ENCODE measurements around the gene FOXP1.

FOXP1 gene

GRCh38 chr3:71238355-71238757 lies 345.2 kb downstream of the FOXP1 start:
- DNase-seq (ENCODE audit: low read depth): no peak

DNA sequence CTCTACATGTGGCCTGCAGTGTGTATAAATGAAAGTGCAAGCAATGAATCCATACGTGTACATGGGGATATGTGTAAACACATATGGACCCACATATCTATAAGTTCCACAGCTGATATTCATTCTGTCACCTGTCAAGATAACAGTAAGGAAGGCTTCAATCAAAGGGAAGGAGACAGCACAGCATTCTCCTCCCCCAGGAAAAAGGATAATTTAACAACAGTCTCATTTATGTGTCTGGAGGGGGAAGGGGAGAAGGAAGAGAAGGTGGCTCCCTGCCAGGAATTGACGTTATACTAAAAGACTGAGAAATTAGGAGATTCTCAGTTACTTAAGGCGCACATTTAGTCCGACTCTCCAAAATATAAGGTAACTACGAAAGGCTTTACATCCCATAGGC lies 345.9 kb downstream of the FOXP1 start:
- no peak for DNase-seq (ENCODE audit: low read depth)

DNA sequence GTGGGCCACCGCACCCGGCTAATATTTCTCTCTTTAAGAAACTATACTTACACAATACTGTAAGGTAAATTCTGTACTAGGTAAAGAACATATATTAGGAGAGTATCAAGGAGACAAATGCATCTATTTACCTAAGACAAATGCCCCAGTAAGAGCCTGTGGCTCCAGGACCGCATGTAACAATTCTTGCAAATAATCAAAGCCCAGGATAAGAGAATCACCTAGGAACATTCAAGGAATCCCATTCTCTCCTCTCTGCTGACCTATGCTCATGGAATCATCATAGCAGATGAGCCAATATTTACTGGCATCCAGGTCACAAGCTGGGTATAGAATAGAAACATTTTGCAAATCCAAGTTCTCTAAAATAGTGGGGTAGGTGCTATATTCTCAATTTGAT lies 347.7 kb downstream of the FOXP1 start:
- no peak for DNase-seq (ENCODE audit: low read depth)

GRCh38 chr3:71232895-71233294 lies 350.6 kb downstream of the FOXP1 start:
- no peak for DNase-seq (ENCODE audit: low read depth)

GRCh38 chr3:71232175-71232679 lies 351.3 kb downstream of the FOXP1 start:
- no peak for DNase-seq (ENCODE audit: low read depth)

DNA sequence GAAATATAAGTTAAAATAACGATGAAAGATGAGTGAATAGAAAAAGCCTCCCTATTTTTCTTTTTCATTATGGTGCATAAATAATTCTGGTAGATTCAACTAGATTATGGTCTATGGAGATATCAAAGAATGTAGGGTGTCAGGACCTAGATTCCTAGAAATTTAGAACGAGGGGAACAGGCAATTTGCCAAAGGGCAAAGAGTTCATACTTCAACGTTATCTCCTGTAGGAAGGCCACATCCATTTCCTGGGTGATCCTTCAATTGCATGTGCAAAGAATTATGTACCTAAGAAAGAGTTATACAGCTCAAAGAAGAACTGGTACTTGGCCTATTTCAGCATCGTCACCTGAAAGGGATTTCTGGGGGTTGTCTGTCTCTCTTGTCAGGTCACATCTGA lies 351.8 kb downstream of the FOXP1 start:
- no peak for DNase-seq (ENCODE audit: low read depth)

GRCh38 chr3:71229905-71230657 lies 353.4 kb downstream of the FOXP1 start:
- DNase-seq (ENCODE audit: low read depth): no peak

GRCh38 chr3:71228156-71228866 lies 355.2 kb downstream of the FOXP1 start:
- no peak for DNase-seq (ENCODE audit: low read depth)

GRCh38 chr3:71227270-71227661 lies 356.3 kb downstream of the FOXP1 start:
- no peak for DNase-seq (ENCODE audit: low read depth)

- peak; percentile 48 for DNase-seq (ENCODE audit: low read depth)
Observed at GRCh38 chr3:71226565-71227269, 356.8 kb downstream of the FOXP1 start.

DNA sequence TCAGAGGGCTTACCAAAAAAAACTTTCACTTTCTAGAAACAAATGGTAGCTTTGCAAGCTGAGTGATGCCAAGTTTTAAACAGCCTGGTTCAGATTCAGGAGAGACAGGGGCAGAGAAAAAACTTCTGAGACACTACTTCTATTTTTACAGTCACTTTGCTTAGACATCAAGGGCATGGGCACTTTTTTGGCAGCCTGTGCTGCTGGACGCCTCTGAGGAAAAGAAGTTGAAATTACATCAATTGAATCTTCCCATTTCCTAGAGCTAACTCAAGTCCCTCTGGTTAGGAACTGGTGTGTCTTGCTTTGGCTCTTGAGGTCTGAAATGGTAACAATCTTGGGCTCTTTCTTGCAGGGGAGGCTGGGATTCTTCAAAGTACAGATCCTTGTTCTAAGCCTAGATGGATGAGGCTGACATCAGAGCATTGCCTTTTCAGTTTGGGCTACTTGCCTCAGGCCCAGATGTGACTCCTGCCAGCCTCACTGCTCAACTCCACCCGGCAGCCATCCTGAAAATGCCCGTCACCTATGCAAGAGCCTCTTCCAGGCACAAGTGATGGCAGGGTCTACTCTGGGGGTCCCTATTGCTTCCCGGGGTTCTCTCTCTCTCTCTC lies 357.5 kb downstream of the FOXP1 start:
- no peak for DNase-seq (ENCODE audit: low read depth)

DNA sequence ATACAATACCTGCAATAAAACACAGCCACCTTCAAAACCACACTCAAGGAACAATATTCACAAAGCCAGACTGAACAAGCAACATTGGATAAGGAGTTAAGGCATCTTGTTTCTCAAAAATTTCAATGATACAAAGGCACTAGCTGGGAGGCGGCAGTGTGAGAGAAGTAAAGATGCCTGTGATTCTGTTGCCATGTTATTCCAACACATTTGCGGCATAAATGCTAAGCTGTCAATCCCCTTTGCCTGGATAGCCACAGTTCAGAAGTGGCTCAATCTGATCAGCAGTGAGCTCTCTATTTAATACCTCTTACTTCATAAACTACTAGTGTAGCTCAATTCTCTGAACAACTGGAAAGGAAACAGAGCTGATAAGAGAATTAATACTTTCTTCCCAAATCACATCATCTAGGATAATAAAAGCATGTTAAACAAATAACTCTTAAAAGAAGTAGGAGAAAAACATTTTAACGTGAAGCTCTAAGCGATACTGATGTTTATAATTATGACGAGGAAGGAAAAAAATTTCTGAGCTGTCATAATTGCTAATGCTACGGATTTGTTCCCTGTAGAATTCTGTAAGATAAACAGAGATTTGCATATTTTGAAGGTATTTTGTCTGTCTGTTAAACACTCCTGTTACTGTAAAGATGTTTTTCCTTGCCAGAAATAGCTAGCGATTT lies 358.4 kb downstream of the FOXP1 start:
- no peak for DNase-seq (ENCODE audit: low read depth)

- DNase-seq (ENCODE audit: low read depth): no peak
Observed at GRCh38 chr3:71219744-71220638, 363.5 kb downstream of the FOXP1 start.

DNA sequence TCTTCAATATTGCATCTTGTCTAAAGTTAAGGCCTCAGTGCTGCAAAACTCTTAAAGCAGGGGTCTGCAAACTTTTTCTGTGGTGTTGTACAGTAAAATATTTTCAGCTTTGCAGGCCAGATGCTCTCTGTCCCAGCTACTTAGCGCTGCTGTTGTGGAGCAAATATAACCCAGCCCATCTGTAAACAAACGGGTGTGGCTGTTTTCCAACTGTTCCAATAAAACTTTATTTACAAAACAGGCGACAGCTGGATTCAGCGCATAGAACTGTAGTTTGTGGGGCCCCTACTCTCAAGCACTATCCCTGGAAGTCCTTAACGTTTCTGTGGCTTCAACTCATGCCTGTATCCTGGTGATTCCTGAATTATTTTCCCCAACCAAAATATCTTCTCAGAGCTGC lies 365.0 kb downstream of the FOXP1 start:
- DNase-seq (ENCODE audit: low read depth): no peak

- no peak for DNase-seq (ENCODE audit: low read depth)
Observed at GRCh38 chr3:71217640-71218222, 365.8 kb downstream of the FOXP1 start.

GRCh38 chr3:71215351-71215750 lies 368.2 kb downstream of the FOXP1 start:
- DNase-seq (ENCODE audit: low read depth): no peak

GRCh38 chr3:71214797-71215196 lies 368.7 kb downstream of the FOXP1 start:
- no peak for DNase-seq (ENCODE audit: low read depth)

GRCh38 chr3:71214016-71214415 lies 369.5 kb downstream of the FOXP1 start:
- DNase-seq (ENCODE audit: low read depth): no peak

DNA sequence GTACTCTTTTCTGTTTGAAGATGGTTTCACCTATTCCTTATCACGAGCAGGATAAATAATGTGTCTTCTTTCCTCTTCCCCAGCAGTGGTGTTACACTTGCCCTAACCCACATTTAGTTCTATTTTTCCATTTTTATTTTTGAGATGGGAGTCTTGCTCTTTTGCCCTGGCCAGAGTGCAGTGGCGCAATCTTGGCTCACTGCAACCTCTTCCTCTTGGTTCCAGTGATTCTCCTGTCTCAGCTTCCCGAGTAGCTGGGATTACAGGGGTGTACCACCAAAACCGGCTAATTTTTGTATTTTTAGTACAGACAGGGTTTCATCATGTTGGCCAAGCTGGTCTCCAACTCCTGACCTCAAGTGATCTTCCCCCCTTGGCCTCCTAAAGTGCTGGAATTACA lies 372.4 kb downstream of the FOXP1 start:
- DNase-seq (ENCODE audit: low read depth): no peak

DNA sequence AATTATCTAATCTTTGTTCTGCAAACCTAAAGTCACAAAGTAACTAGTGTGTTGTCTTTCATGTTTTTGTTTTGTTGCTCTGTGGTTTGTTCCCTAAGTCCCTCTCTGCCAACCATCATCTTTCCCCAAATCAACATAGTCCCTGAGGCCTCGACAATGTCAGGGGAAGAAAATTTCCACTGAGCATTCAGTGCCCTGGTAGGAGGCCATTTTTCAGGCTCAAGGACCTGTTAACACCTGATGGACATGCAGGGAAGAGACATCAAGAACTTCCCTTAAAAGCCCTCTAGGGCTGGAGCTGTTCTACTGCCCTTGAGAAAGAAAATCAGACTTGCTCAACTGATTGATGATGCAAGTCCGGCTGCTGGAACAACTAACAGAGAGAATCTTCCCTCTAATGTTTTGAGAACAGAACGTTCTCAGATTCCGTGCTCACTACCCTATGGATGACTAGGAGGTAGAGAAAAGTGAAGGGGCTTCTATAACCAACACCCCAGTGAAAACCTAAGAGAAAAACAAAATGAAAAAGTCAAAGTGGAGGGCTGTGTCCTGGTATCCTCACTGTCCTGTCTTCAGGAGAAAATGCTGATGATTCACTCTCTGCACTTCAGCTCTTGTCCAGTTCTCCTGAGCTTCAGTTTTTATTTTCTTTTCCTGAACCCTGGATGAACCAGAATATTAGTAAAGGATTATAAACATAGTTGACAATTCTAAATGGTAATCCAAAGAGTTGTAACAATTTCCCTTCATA lies 373.1 kb downstream of the FOXP1 start:
- DNase-seq (ENCODE audit: low read depth): no peak
